IMR-90 (cell line): ENCODE results near the gene AAK1. TPM values are rescaled to one million over a fixed set of nuclear protein-coding genes. Genes with fewer than 3 reads are reported as not detected.

Experiments used
- ATAC-seq: fragments of 200-7000 bp; cut with Tn5 transposase; 2 replicates; pipeline ENCODE4 v1.9.1; 2020; ENCODE audit warnings: low read depth, mild to moderate bottlenecking, moderate library complexity
- BruUV-seq: library from RNA; stranded (reverse); fragments of 400-500 nt; replicated peaks from 2 replicates; lab custom pipeline; 2021; lab: Mats Ljungman, UMichigan
- CTCF ChIA-PET: fragments of 300-600 bp; formaldehyde crosslinking; extraction: SDS; loops from one replicate; lab custom pipeline; 2021; ENCODE audit warnings: antibody characterized with exemption; lab: Yijun Ruan, JAX
- POLR2A ChIA-PET: fragments of 300-600 bp; sonication (Branson Sonifier 250); formaldehyde crosslinking; loops from one replicate; lab custom pipeline; 2022; ENCODE audit warnings: antibody characterized with exemption; ENCODE audit not compliant: unreplicated experiment; lab: Charles Lee
- DNase-seq: peaks from one replicate; pipeline ENCODE4 v3.0.0; 2013
- H2AFZ ChIP-seq: replicated peaks from 2 replicates; pipeline ENCODE3; 2013; ENCODE audit warnings: low read length, mild to moderate bottlenecking; ENCODE audit not compliant: poor library complexity
- H2AK5ac ChIP-seq: 2 replicates; pipeline ENCODE4 v1.6.1; 2013; ENCODE audit warnings: low read depth, low read length, inconsistent platforms
- H2AK9ac ChIP-seq: replicated peaks from 2 replicates; pipeline ENCODE3; 2013; ENCODE audit warnings: mild to moderate bottlenecking, low read depth, low read length, moderate library complexity; ENCODE audit not compliant: poor library complexity
- H2BK120ac ChIP-seq: 2 replicates; pipeline ENCODE4 v1.6.1; 2013; ENCODE audit warnings: low read depth, low read length, inconsistent platforms
- H2BK15ac ChIP-seq: 3 replicates; pipeline ENCODE4 v1.6.1; 2013; ENCODE audit warnings: low read depth, low read length, inconsistent platforms
- H2BK20ac ChIP-seq: 2 replicates; pipeline ENCODE4 v1.6.1; 2013; ENCODE audit warnings: low read depth, mild to moderate bottlenecking, inconsistent platforms, low read length, moderate library complexity
- H2BK5ac ChIP-seq: 2 replicates; pipeline ENCODE4 v1.6.1; 2013; ENCODE audit warnings: mild to moderate bottlenecking, low read depth, low read length, inconsistent platforms; ENCODE audit not compliant: poor library complexity, severe bottlenecking
- H3K14ac ChIP-seq: replicated peaks from 2 replicates; pipeline ENCODE4 v1.6.1; 2013; ENCODE audit warnings: low read depth, low read length, inconsistent platforms
- H3K18ac ChIP-seq: 2 replicates; pipeline ENCODE4 v1.6.1; 2013; ENCODE audit warnings: low read depth, low read length, control low read depth
- H3K23ac ChIP-seq: 2 replicates; pipeline ENCODE4 v1.6.1; 2013; ENCODE audit warnings: low read depth, low read length, inconsistent platforms
- H3K27ac ChIP-seq: 2 replicates; pipeline ENCODE4 v1.5.1; 2013; ENCODE audit warnings: mild to moderate bottlenecking, control low read depth, low read length; ENCODE audit not compliant: insufficient read depth
- H3K27me3 ChIP-seq: 2 replicates; pipeline ENCODE4 v1.6.1; 2013; ENCODE audit warnings: low read length; ENCODE audit not compliant: control insufficient read depth, insufficient read depth
- H3K36me3 ChIP-seq: 2 replicates; pipeline ENCODE4 v1.6.1; 2013; ENCODE audit warnings: low read length, mixed read lengths; ENCODE audit not compliant: control insufficient read depth, insufficient read depth
- H3K4ac ChIP-seq: 2 replicates; pipeline ENCODE4 v1.6.1; 2013; ENCODE audit warnings: low read depth, low read length, inconsistent platforms
- H3K4me1 ChIP-seq: 2 replicates; pipeline ENCODE4 v1.6.1; 2013; ENCODE audit warnings: low read length, mixed read lengths; ENCODE audit not compliant: control insufficient read depth, insufficient read depth
- H3K4me2 ChIP-seq: 2 replicates; pipeline ENCODE4 v1.6.1; 2013; ENCODE audit warnings: low read depth, mild to moderate bottlenecking, control low read depth, low read length, moderate library complexity
- H3K4me3 ChIP-seq: 2 replicates; pipeline ENCODE4 v1.5.1; 2013; ENCODE audit warnings: low read depth, mild to moderate bottlenecking, control low read depth, low read length, moderate library complexity; ENCODE audit not compliant: insufficient read depth
- H3K56ac ChIP-seq: 2 replicates; pipeline ENCODE4 v1.6.1; 2013; ENCODE audit warnings: low read length, inconsistent platforms; ENCODE audit not compliant: insufficient read depth; ENCODE audit errors: extremely low read depth
- H3K79me1 ChIP-seq, 2 experiments: 2 replicates each; pipeline ENCODE4 v1.6.1; 2013; ENCODE audit warnings: low read length in 2 of 2, inconsistent platforms in 1 of 2, low read depth in 1 of 2
- H3K9ac ChIP-seq: 2 replicates; pipeline ENCODE4 v1.6.1; 2013; ENCODE audit warnings: low read depth, low read length, control low read depth
- H3K9me1 ChIP-seq: 2 replicates; pipeline ENCODE4 v1.6.1; 2013; ENCODE audit warnings: low read length, inconsistent platforms; ENCODE audit not compliant: insufficient read depth
- H3K9me3 ChIP-seq: 2 replicates; pipeline ENCODE4 v1.6.1; 2013; ENCODE audit warnings: low read length; ENCODE audit not compliant: control insufficient read depth, insufficient read depth
- H4K20me1 ChIP-seq: 2 replicates; pipeline ENCODE4 v1.6.1; 2013; ENCODE audit warnings: low read length, inconsistent platforms; ENCODE audit not compliant: insufficient read depth
- H4K5ac ChIP-seq: 2 replicates; pipeline ENCODE4 v1.6.1; 2013; ENCODE audit warnings: mild to moderate bottlenecking, low read depth, low read length, control low read depth
- H4K8ac ChIP-seq, 2 experiments: 2 replicates each; pipeline ENCODE4 v1.6.1; 2013; ENCODE audit warnings: low read depth in 2 of 2, low read length in 2 of 2, control low read depth in 1 of 2, inconsistent platforms in 1 of 2
- H4K91ac ChIP-seq: 2 replicates; pipeline ENCODE4 v1.6.1; 2013; ENCODE audit warnings: low read depth, low read length, inconsistent platforms; ENCODE audit not compliant: insufficient read depth
- CHD1 ChIP-seq: IDR thresholded peaks from 2 replicates; pipeline ENCODE4 v1.6.1; 2012; ENCODE audit warnings: low read depth, low read length, improper control_type of control experiment
- CTCF ChIP-seq: conservative IDR thresholded peaks from 2 replicates; pipeline ENCODE4 v1.5.1; 2012; ENCODE audit warnings: mild to moderate bottlenecking, low read depth, low read length, improper control_type of control experiment
- FOS ChIP-seq: fragments of 150-350 bp; IDR thresholded peaks from 2 replicates; pipeline ENCODE4 v1.6.1; 2016; ENCODE audit warnings: low read depth, low read length
- MAFK ChIP-seq: IDR thresholded peaks from 2 replicates; pipeline ENCODE4 v1.6.1; 2012; ENCODE audit warnings: low read depth, low read length, improper control_type of control experiment
- MAZ ChIP-seq: IDR thresholded peaks from 2 replicates; pipeline ENCODE4 v1.6.1; 2012; ENCODE audit warnings: low read depth, mild to moderate bottlenecking, low read length, improper control_type of control experiment, moderate library complexity, borderline replicate concordance
- MXI1 ChIP-seq: IDR thresholded peaks from 2 replicates; pipeline ENCODE4 v1.6.1; 2012; ENCODE audit warnings: low read depth, mild to moderate bottlenecking, low read length, moderate library complexity, borderline replicate concordance
- NFE2L2 ChIP-seq: fragments of 150-350 bp; IDR thresholded peaks from 2 replicates; pipeline ENCODE4 v1.6.1; 2016; ENCODE audit warnings: low read depth, mild to moderate bottlenecking, low read length
- POLR2A ChIP-seq: IDR thresholded peaks from 2 replicates; pipeline ENCODE4 v1.6.1; 2012; ENCODE audit warnings: mild to moderate bottlenecking, low read depth, low read length
- RAD21 ChIP-seq: IDR thresholded peaks from 2 replicates; pipeline ENCODE4 v1.6.1; 2012; ENCODE audit warnings: low read length, improper control_type of control experiment
- RCOR1 ChIP-seq: IDR thresholded peaks from 2 replicates; pipeline ENCODE4 v1.6.1; 2012; ENCODE audit warnings: mild to moderate bottlenecking, low read length, improper control_type of control experiment; ENCODE audit not compliant: insufficient replicate concordance
- RFX5 ChIP-seq: IDR thresholded peaks from 2 replicates; pipeline ENCODE4 v1.8.0; 2012; ENCODE audit warnings: low read depth, mild to moderate bottlenecking, low read length, moderate library complexity
- SMC3 ChIP-seq: fragments of 150-350 bp; IDR thresholded peaks from 2 replicates; pipeline ENCODE4 v1.6.1; 2016; ENCODE audit warnings: low read depth, mild to moderate bottlenecking, antibody characterized with exemption, low read length, moderate library complexity
- WGBS, 2 experiments: methylation state at CpG; one replicate each; pipeline versions ENCODE4 v1.1.5 to v1.1.7; 2013; ENCODE audit warnings: missing lambda C conversion rate in 2 of 2; ENCODE audit not compliant: insufficient read length in 1 of 2; ENCODE audit errors: extremely low coverage in 2 of 2; 5-methylcytosine and 5-hydroxymethylcytosine counted together
- dilution Hi-C: fragments of 300-500 bp; cut with HindIII; formaldehyde crosslinking; loops from one replicate; pipeline ENCODE4 v1.14.3; 2018; ENCODE audit warnings: low sequenced_read_pairs; ENCODE audit not compliant: unreplicated experiment
- in situ Hi-C: fragments of 300-500 bp; cut with MboI; formaldehyde crosslinking; loops from 3 replicates; pipeline ENCODE4 v1.14.3; 2019; ENCODE audit warnings: low sequenced_read_pairs, inconsistent platforms, mixed read lengths
- intact Hi-C: fragments of 100-400 bp; cut with micrococcal nuclease; formaldehyde crosslinking; loops from 2 replicates; pipeline ENCODE4 v1.10.0; 2022
- polyA plus RNA-seq, 3 experiments: library from polyadenylated mRNA; depleted of rRNA; stranded (reverse); fragments of >200 nt; gene quantifications; 2 replicates each; pipeline ENCODE4 v1.2.3, GENCODE V29; 2012; ENCODE audit warnings: low replicate concordance in 1 of 3
- total RNA-seq: library from RNA; depleted of rRNA; stranded (reverse); fragments of >200 nt; gene quantifications from 2 replicates; pipeline ENCODE4 v1.2.3, GENCODE V29; 2012
- TF ChIP-seq, protein P1 (sequence below): fragments of 150-350 bp; IDR thresholded peaks from 2 replicates; pipeline ENCODE4 v1.6.1; 2016; ENCODE audit warnings: low read depth, mild to moderate bottlenecking, low read length, moderate library complexity, borderline replicate concordance

Gene AAK1
- total and polyA plus RNA-seq, 2 of the 4 experiments (the other 2 are of a cell fraction), result 21.9 to 26.5 TPM

GRCh38 chr2:69576880-69577279, 66.7 kb downstream of the AAK1 start:
- H3K4ac ChIP-seq, result no peak overlapping the region
- no peak overlapping the region for H3K18ac ChIP-seq
- H4K20me1 ChIP-seq, result peaks cover 76% of the 10 kb centered on the region
- CTCF ChIA-PET, result no interaction called here
- in situ Hi-C loops, result no loop called here
- no peak overlapping the region for H3K14ac ChIP-seq
- no peak overlapping the region for H4K5ac ChIP-seq
- TF ChIP-seq MAZ (no peak), NFE2L2 (no peak), MXI1 (no peak), RFX5 (no peak), RCOR1 (no peak), FOS (no peak), POLR2A (no peak), SMC3 (no peak), RAD21 (no peak), MAFK (no peak), CHD1 (no peak), CTCF (no peak)
- TF ChIP-seq, protein P1, sequence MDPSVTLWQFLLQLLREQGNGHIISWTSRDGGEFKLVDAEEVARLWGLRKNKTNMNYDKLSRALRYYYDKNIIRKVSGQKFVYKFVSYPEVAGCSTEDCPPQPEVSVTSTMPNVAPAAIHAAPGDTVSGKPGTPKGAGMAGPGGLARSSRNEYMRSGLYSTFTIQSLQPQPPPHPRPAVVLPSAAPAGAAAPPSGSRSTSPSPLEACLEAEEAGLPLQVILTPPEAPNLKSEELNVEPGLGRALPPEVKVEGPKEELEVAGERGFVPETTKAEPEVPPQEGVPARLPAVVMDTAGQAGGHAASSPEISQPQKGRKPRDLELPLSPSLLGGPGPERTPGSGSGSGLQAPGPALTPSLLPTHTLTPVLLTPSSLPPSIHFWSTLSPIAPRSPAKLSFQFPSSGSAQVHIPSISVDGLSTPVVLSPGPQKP, result no peak
- no TSS peak for BruUV-seq
- H3K56ac ChIP-seq, result no peak overlapping the region
- H2BK20ac ChIP-seq, result no peak overlapping the region
- H2BK15ac ChIP-seq, result no peak overlapping the region
- H3K9me3 ChIP-seq, result no peaks in the 10 kb centered on the region
- H3K4me3 ChIP-seq, result no peak overlapping the region
- H2AK5ac ChIP-seq, result no peak overlapping the region
- no peak for ATAC-seq
- dilution Hi-C loops, result no loop called here
- H3K4me2 ChIP-seq, result no peak overlapping the region
- no peak overlapping the region for H4K8ac ChIP-seq
- H2BK120ac ChIP-seq, result no peak overlapping the region
- H2AK9ac ChIP-seq, result no peak overlapping the region
- no peak overlapping the region for H4K91ac ChIP-seq
- POLR2A ChIA-PET, result no interaction called here
- peaks cover 19% of the 10 kb centered on the region for H3K4me1 ChIP-seq
- intact Hi-C loops, result no loop called here
- H3K27me3 ChIP-seq, result no peaks in the 10 kb centered on the region
- WGBS, 2 experiments, result 92% methylated on average over 5 of the region's 5 CpGs; no CpG with 5 or more reads in 1 of the 2 experiments
- no peak overlapping the region for H2AFZ ChIP-seq
- no peak overlapping the region for H3K9ac ChIP-seq
- H3K27ac ChIP-seq, result no peak overlapping the region
- no peak overlapping the region for H2BK5ac ChIP-seq
- H3K36me3 ChIP-seq, result no peaks in the 10 kb centered on the region
- DNase-seq, result no peak
- H3K9me1 ChIP-seq, result peaks cover 42% of the 10 kb centered on the region
- no peak overlapping the region for H3K23ac ChIP-seq
- H3K79me1 ChIP-seq, result peaks cover 39 to 94% of the 10 kb centered on the region in 2 experiments
